Endodermal cell (in vitro differentiated cells): ENCODE data around the gene CORO2B. TPM values are rescaled to one million over a fixed set of nuclear protein-coding genes. Genes with fewer than 3 reads are reported as not detected.

Experiments
- DNase-seq: peaks from one replicate; pipeline ENCODE4 v3.0.0-alpha.2; 2017
- H3K27ac ChIP-seq: 2 replicates; pipeline ENCODE4 v1.5.1; 2013; ENCODE audit warnings: mild to moderate bottlenecking, low read depth, low read length, moderate library complexity
- H3K27me3 ChIP-seq: 2 replicates; pipeline ENCODE4 v1.6.1; 2013; ENCODE audit warnings: mild to moderate bottlenecking, low read length, moderate library complexity; ENCODE audit not compliant: insufficient read depth, control insufficient read depth, poor library complexity, severe bottlenecking
- H3K36me3 ChIP-seq: 2 replicates; pipeline ENCODE4 v1.7.0; 2013; ENCODE audit warnings: mild to moderate bottlenecking, low read length, moderate library complexity; ENCODE audit not compliant: control insufficient read depth, insufficient read depth
- H3K4me1 ChIP-seq: one replicate; pipeline ENCODE4 v1.7.0; 2013; ENCODE audit warnings: low read length; ENCODE audit not compliant: control insufficient read depth, insufficient read depth
- H3K4me3 ChIP-seq: 2 replicates; pipeline ENCODE4 v1.5.1; 2013; ENCODE audit warnings: mild to moderate bottlenecking, low read length, moderate library complexity
- H3K9ac ChIP-seq: 2 replicates; pipeline ENCODE4 v1.6.1; 2013; ENCODE audit warnings: mild to moderate bottlenecking, low read length, moderate library complexity; ENCODE audit not compliant: poor library complexity, severe bottlenecking; ENCODE audit errors: extremely low read depth
- H3K9me3 ChIP-seq: 2 replicates; pipeline ENCODE4 v1.6.1; 2013; ENCODE audit warnings: mild to moderate bottlenecking, low read length, moderate library complexity; ENCODE audit not compliant: control insufficient read depth
- H3K27ac Mint-ChIP-seq: 2 replicates; pipeline ENCODE4 v1.8.0; 2020; ENCODE audit warnings: mixed read lengths
- H3K27me3 Mint-ChIP-seq: 2 replicates; pipeline ENCODE4 v1.8.0; 2021; ENCODE audit warnings: mild to moderate bottlenecking, mixed read lengths; ENCODE audit not compliant: insufficient read depth
- H3K36me3 Mint-ChIP-seq: 2 replicates; pipeline ENCODE4 v1.8.0; 2020; ENCODE audit warnings: low read depth, mixed read lengths
- H3K4me1 Mint-ChIP-seq: 2 replicates; pipeline ENCODE4 v1.8.0; 2020; ENCODE audit warnings: mixed read lengths
- H3K4me3 Mint-ChIP-seq: 2 replicates; pipeline ENCODE4 v1.8.0; 2020; ENCODE audit warnings: mild to moderate bottlenecking, moderate library complexity, mixed read lengths
- H3K9me3 Mint-ChIP-seq: 2 replicates; pipeline ENCODE4 v1.8.0; 2020; ENCODE audit warnings: mild to moderate bottlenecking, mixed read lengths
- WGBS, 2 experiments: methylation state at CpG; one replicate each; pipeline versions ENCODE4 v1.1.5 to v1.1.7; 2013; ENCODE audit warnings: missing lambda C conversion rate in 2 of 2, mixed read lengths in 1 of 2; ENCODE audit not compliant: insufficient coverage in 1 of 2, insufficient read length in 1 of 2; 5-methylcytosine and 5-hydroxymethylcytosine counted together
- total RNA-seq, 2 donors: library from RNA; stranded (reverse); fragmentation: NEBNext Ultra II Directional in 1 of 2; extraction: Animal tissue kit (Norgen Biotek cat#: 25700) in 1 of 2; gene quantifications; 2 replicates in 1 of 2; 3 replicates in 1 of 2; pipeline ENCODE4 v1.2.1, GENCODE V29; 2021
- TF ChIP-seq, protein P1 (sequence below): fragments of 200-600 bp; sonication (generic); conservative IDR thresholded peaks from 2 replicates; pipeline ENCODE4 v1.5.0; 2021; ENCODE audit warnings: antibody characterized with exemption, mild to moderate bottlenecking

CORO2B gene
- total RNA-seq, 2 donors from 2014 or later, result 1.1 to 1.2 TPM

DNA sequence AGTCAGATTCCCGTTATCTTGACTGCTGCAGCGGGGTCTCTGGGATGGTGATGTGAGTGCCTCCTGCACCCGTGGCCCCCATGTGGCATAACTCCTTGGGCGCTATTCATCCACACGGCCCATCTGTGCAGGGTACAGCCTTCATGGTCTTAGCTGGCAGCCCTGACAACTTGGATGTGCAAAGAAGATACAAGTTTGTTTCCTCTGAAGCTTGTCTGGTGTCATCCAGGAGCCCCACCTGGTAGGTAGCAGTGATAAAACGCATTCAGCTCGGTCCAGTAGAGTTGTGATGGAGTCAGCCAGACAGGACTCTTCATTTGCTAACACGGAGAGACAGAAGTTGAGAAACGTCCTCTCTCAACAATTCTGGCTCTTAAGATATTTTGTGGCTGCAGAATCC, 53.3 kb downstream of the CORO2B start:
- H3K27ac ChIP-seq, result no peak overlapping the region
- H3K9me3 Mint-ChIP-seq, result no peaks in the 10 kb centered on the region
- no peak overlapping the region for H3K9ac ChIP-seq
- H3K36me3 ChIP-seq, result no peaks in the 10 kb centered on the region
- H3K4me1 ChIP-seq, result no peaks in the 10 kb centered on the region
- WGBS, 2 experiments, result 90 to 91% methylated on average over 9 of the region's 9 CpGs
- TF ChIP-seq, protein P1, sequence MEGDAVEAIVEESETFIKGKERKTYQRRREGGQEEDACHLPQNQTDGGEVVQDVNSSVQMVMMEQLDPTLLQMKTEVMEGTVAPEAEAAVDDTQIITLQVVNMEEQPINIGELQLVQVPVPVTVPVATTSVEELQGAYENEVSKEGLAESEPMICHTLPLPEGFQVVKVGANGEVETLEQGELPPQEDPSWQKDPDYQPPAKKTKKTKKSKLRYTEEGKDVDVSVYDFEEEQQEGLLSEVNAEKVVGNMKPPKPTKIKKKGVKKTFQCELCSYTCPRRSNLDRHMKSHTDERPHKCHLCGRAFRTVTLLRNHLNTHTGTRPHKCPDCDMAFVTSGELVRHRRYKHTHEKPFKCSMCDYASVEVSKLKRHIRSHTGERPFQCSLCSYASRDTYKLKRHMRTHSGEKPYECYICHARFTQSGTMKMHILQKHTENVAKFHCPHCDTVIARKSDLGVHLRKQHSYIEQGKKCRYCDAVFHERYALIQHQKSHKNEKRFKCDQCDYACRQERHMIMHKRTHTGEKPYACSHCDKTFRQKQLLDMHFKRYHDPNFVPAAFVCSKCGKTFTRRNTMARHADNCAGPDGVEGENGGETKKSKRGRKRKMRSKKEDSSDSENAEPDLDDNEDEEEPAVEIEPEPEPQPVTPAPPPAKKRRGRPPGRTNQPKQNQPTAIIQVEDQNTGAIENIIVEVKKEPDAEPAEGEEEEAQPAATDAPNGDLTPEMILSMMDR, result no peak
- H3K4me3 Mint-ChIP-seq, result no peak overlapping the region
- no peak for DNase-seq
- no peaks in the 10 kb centered on the region for H3K4me1 Mint-ChIP-seq
- no peaks in the 10 kb centered on the region for H3K9me3 ChIP-seq
- H3K36me3 Mint-ChIP-seq, result no peaks in the 10 kb centered on the region
- H3K27ac Mint-ChIP-seq, result no peak overlapping the region
- H3K4me3 ChIP-seq, result no peak overlapping the region
- H3K27me3 Mint-ChIP-seq, result peaks cover 3% of the 10 kb centered on the region
- no peaks in the 10 kb centered on the region for H3K27me3 ChIP-seq

- no peak overlapping the region for H3K27ac Mint-ChIP-seq
Observed at GRCh38 chr15:68633231-68634121, 54.7 kb downstream of the CORO2B start.

GRCh38 chr15:68634122-68634482, 55.3 kb downstream of the CORO2B start:
- H3K4me1 ChIP-seq, result no peaks in the 10 kb centered on the region
- H3K27ac Mint-ChIP-seq, result no peak overlapping the region
- H3K4me3 Mint-ChIP-seq, result no peak overlapping the region

More at GRCh38 chr15:68633231-68634121, 54.7 kb downstream of the CORO2B start:
- Histone ChIP-seq H3K4me3 (no peak overlapping the region), H3K9ac (no peak overlapping the region), H3K27me3 (no peaks in the 10 kb centered on the region), H3K9me3 (no peaks in the 10 kb centered on the region), H3K36me3 (no peaks in the 10 kb centered on the region), H3K27ac (no peak overlapping the region), H3K4me1 (no peaks in the 10 kb centered on the region)
- Mint-ChIP-seq H3K4me1 (no peaks in the 10 kb centered on the region), H3K4me3 (no peak overlapping the region), H3K27me3 (peaks cover 3% of the 10 kb centered on the region), H3K36me3 (no peaks in the 10 kb centered on the region), H3K9me3 (no peaks in the 10 kb centered on the region)
- no peak for DNase-seq
- TF ChIP-seq, protein P1, result no peak
- WGBS, 2 experiments, result 93 to 100% methylated on average over 4 to 10 of the region's 10 CpGs

More at GRCh38 chr15:68634122-68634482, 55.3 kb downstream of the CORO2B start:
- H3K9me3 Mint-ChIP-seq, result no peaks in the 10 kb centered on the region
- Histone ChIP-seq H3K36me3 (no peaks in the 10 kb centered on the region), H3K27me3 (no peaks in the 10 kb centered on the region), H3K9me3 (no peaks in the 10 kb centered on the region), H3K4me3 (no peak overlapping the region), H3K9ac (no peak overlapping the region), H3K27ac (no peak overlapping the region)
- peaks cover under 1% of the 10 kb centered on the region for H3K27me3 Mint-ChIP-seq
- TF ChIP-seq, protein P1, result no peak
- H3K4me1 Mint-ChIP-seq, result no peaks in the 10 kb centered on the region
- 83 to 92% methylated on average over 4 of the region's 4 CpGs for WGBS, 2 experiments
- DNase-seq, result no peak
- H3K36me3 Mint-ChIP-seq, result no peaks in the 10 kb centered on the region
